Lung (tissue), 12 donors: ENCODE data around the gene DUS3L. TPM values are rescaled to one million over a fixed set of nuclear protein-coding genes. Genes with fewer than 3 reads are reported as not detected.
A peak's percentile ranks its signal among the peaks of the same experiment; 100 is the strongest.

Source experiments
- ATAC-seq: fragments of 200-7000 bp; cut with Tn5 transposase; one replicate; pipeline ENCODE4 v1.9.1; 2020; ENCODE audit warnings: moderate number of reproducible peaks; ENCODE audit not compliant: insufficient read depth, low FRiP score
- DNase-seq, 3 donors: peaks; one replicate each; pipeline ENCODE4 v3.0.0-alpha.2; 2013 to 2017
- H3K27ac ChIP-seq, 2 donors: one replicate each; pipeline ENCODE4 v1.5.1; 2013; ENCODE audit warnings: mild to moderate bottlenecking in 2 of 2, moderate library complexity in 2 of 2, control low read depth in 1 of 2, inconsistent platforms in 1 of 2, low read depth in 1 of 2, low read length in 1 of 2
- H3K27me3 ChIP-seq, 3 donors: one replicate each; pipeline ENCODE4 v1.5.1; 2013; ENCODE audit warnings: low read length in 2 of 3; ENCODE audit not compliant: control insufficient read depth in 3 of 3, insufficient read depth in 3 of 3
- H3K36me3 ChIP-seq, 4 donors: one replicate each; pipeline ENCODE4 v1.5.1; 2013; ENCODE audit warnings: low read length in 4 of 4, mild to moderate bottlenecking in 1 of 4, moderate library complexity in 1 of 4; ENCODE audit not compliant: control insufficient read depth in 4 of 4, insufficient read depth in 4 of 4
- H3K4me1 ChIP-seq, 5 donors: one replicate each; pipeline ENCODE4 v1.5.1; 2013; ENCODE audit warnings: low read length in 5 of 5, mild to moderate bottlenecking in 2 of 5, moderate library complexity in 1 of 5; ENCODE audit not compliant: control insufficient read depth in 5 of 5, insufficient read depth in 5 of 5
- H3K4me3 ChIP-seq: one replicate; pipeline ENCODE4 v1.5.1; 2013; ENCODE audit warnings: mild to moderate bottlenecking, control low read depth, moderate library complexity
- H3K9ac ChIP-seq, 2 donors: one replicate each; pipeline ENCODE4 v1.5.1; 2013; ENCODE audit warnings: low read length in 2 of 2, control low read depth in 1 of 2; ENCODE audit not compliant: insufficient read depth in 1 of 2
- H3K9me3 ChIP-seq, 4 donors: one replicate each; pipeline ENCODE4 v1.5.1; 2013; ENCODE audit warnings: low read length in 3 of 4, mild to moderate bottlenecking in 1 of 4, moderate library complexity in 1 of 4; ENCODE audit not compliant: control insufficient read depth in 4 of 4, insufficient read depth in 3 of 4
- CTCF ChIP-seq: IDR thresholded peaks from 2 replicates; pipeline ENCODE4 v1.5.1; 2012; ENCODE audit warnings: mild to moderate bottlenecking; ENCODE audit errors: control extremely low read depth, extremely low read depth
- WGBS, 2 donors: extraction: QIAGEN DNeasy Blood & Tissue Kit; methylation state at CpG; one replicate each; pipeline ENCODE4 v1.1.7; 2013; 5-methylcytosine and 5-hydroxymethylcytosine counted together
- polyA plus RNA-seq, 2 donors: library from polyadenylated mRNA; stranded (reverse); fragments of 200-250 nt; gene quantifications; one replicate each; pipeline ENCODE4 v1.2.1, GENCODE V29; 2013
- total RNA-seq, 2 donors: library from RNA; depleted of rRNA in 1 of 2; stranded (reverse); fragments of >200 nt in 1 of 2; gene quantifications; one replicate each; pipeline ENCODE4 v1.2.1, GENCODE V29; 2014 to 2021
- donor health status: control.
- donor health status: control.
- donor health status: Bipolar disorder and iron deficiency.
- donor health status: healthy.
- donor health status: DM: yes; HTN: yes; CAD: no.

Gene DUS3L
- total and polyA plus RNA-seq, 4 donors = 18.5 to 47.0 (median 36.7) TPM

DNA sequence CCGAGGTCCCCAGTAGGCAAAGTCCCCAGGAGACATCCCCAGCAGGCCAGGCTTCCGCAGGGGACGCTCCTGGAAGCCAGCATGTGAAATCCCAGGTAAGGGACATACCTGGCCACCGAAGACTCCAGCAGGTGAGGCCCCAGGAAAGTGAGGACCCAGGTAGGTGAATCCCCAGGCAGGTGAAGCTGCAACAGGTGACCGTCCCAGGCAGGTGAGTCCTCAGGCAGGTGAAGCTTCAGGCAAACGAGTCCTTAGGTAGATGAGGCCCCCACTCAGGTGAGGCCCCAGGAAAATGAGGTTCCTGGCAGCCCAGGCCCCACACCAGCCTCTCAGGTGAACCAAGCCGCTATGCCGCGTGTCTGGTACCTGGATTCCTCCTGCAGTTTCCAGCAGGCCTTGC lies 40.2 kb upstream of the DUS3L start:
- Histone ChIP-seq H3K4me1 (peaks cover 0 to 16% (median 0%) of the 10 kb centered on the region in 5 donors), H3K27ac (no peak overlapping the region), H3K4me3 (no peak overlapping the region), H3K36me3 (no peaks in the 10 kb centered on the region), H3K9me3 (no peaks in the 10 kb centered on the region), H3K27me3 (peaks cover 0 to 4% (median 0%) of the 10 kb centered on the region in 3 donors), H3K9ac (no peak overlapping the region)
- no peak for TF ChIP-seq CTCF
- 87 to 93% methylated on average over 9 of the region's 9 CpGs for WGBS, 2 donors
- ATAC-seq (no peak), DNase-seq (no peak)

DNA sequence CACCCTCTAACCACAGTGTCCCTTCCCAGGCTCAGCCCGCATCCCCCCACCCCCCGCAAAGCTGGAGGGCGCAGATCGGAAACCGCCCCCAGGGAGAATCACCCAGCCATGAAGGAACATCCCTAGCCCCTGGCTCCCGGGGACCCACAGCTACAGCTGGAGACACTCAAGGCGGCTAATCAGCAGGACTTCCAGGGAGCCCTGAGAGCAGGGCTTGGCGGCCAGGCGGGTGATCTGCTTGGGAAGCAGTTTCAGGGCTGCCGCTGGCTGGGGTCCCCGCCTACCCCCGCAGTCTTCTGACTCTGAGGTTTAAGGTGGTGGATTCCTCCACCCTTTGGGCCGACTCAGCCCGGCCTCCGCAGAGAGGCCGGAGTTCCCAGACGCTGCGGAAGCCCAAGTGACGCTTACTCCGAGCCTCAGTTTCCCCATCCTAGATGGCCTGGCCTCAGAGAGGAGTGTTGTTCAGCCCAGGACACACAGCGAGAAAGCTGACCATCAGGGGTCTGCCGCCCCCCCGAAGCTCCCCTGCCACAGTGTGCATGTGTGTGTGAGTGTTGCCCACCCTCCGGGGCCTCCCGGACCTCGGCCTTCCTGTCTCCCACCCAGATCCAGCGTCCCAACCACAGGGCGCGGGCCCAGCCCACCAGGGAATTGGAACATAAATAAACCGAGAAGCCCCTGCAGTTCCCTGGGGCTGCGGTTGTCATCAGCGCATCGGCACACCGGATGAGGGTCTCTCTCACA lies 38.8 kb upstream of the DUS3L start:
- Histone ChIP-seq H3K9me3 (peaks cover 0 to 2% (median 0%) of the 10 kb centered on the region in 4 donors), H3K27ac (no peak overlapping the region), H3K27me3 (peaks cover 0 to 4% (median 0%) of the 10 kb centered on the region in 3 donors), H3K36me3 (no peaks in the 10 kb centered on the region), H3K4me1 (peaks cover 0 to 16% (median 0%) of the 10 kb centered on the region in 5 donors), H3K4me3 (no peak overlapping the region), H3K9ac (no peak overlapping the region)
- 66% methylated on average over 34 of the region's 34 CpGs for WGBS, 2 donors
- DNase-seq (no peak), ATAC-seq (no peak)
- no peak for TF ChIP-seq CTCF

GRCh38 chr19:5828661-5829566 lies 38.0 kb upstream of the DUS3L start:
- Histone ChIP-seq H3K27ac (peak overlapping the region in 1 of 2 donors; percentile 89), H3K4me3 (peak overlapping the region; percentile 36), H3K36me3 (no peaks in the 10 kb centered on the region), H3K9ac (peak overlapping the region; percentile 37 to 93), H3K4me1 (peaks cover 0 to 16% (median 0%) of the 10 kb centered on the region in 5 donors), H3K27me3 (peaks cover 0 to 4% (median 0%) of the 10 kb centered on the region in 3 donors), H3K9me3 (peaks cover 0 to 2% (median 0%) of the 10 kb centered on the region in 4 donors)
- WGBS, 2 donors = 2 to 7% methylated on average over 40 to 44 of the region's 47 CpGs
- no peak for ATAC-seq
- no peak for TF ChIP-seq CTCF
- DNase-seq = peak; percentile 54 to 70 (median 68)
